ENCODE measurements around the gene GAPDH.
A peak's percentile ranks its signal among the peaks of the same experiment; 100 is the strongest.
"Not testable (repeated sequence)": the region's sequence is repeated elsewhere in the genome, so short reads cannot be mapped to it uniquely, and the experiment has no call there.

GAPDH gene

GRCh38 chr12:6534945-6535696 is 804 bp downstream of the GAPDH start:
- H3K27ac ChIP-seq: peak overlapping the region; percentile 75 to 100 (median 99)
- H3K4me2 ChIP-seq: peak overlapping the region; percentile 95 to 100 (median 99)
- peak in 9 of 11 experiments; percentile 51 to 92 (median 78); a peak in 16 of 22 replicates for TF ChIP-seq Cebpa-rat (IDR thresholded peaks at IDR 0.05)
- peak overlapping the region; percentile 93 to 100 (median 96) for H3K4me3 ChIP-seq
- H3K9ac ChIP-seq: peak overlapping the region; percentile 92 to 100 (median 99)
- H3K9me3 ChIP-seq (replicated peaks in 1 of 11): no peaks in the 10 kb centered on the region
- H3K27me3 ChIP-seq: no peaks in the 10 kb centered on the region
- H3K36me3 ChIP-seq: peaks cover 57 to 73% (median 61%) of the 10 kb centered on the region in 11 experiments
- H3K4me1 ChIP-seq: peaks cover 58 to 74% (median 69%) of the 10 kb centered on the region in 10 experiments
- peaks cover 56 to 74% (median 57%) of the 10 kb centered on the region in 11 experiments for H4K20me1 ChIP-seq

- H3K9me3 ChIP-seq (replicated peaks in 1 of 11): no peaks in the 10 kb centered on the region
- no peaks in the 10 kb centered on the region for H3K27me3 ChIP-seq
- H4K20me1 ChIP-seq: peaks cover 58 to 76% (median 61%) of the 10 kb centered on the region in 11 experiments
- peak overlapping the region; percentile 93 to 100 (median 96) for H3K4me3 ChIP-seq
- peaks cover 63 to 78% (median 72%) of the 10 kb centered on the region in 10 experiments for H3K4me1 ChIP-seq
- H3K4me2 ChIP-seq: peak overlapping the region; percentile 95 to 100 (median 99)
- peak overlapping the region; percentile 44 to 100 (median 99); a peak in 21 of 22 replicates for H3K27ac ChIP-seq
- H3K9ac ChIP-seq: peak overlapping the region; percentile 92 to 100 (median 99)
- TF ChIP-seq Cebpa-rat (IDR thresholded peaks at IDR 0.05): no peak
- H3K36me3 ChIP-seq: peaks cover 53 to 68% (median 56%) of the 10 kb centered on the region in 11 experiments
Measured at GRCh38 chr12:6535697-6535946, 1.3 kb downstream of the GAPDH start.

GRCh38 chr12:6535960-6536847 is 1.9 kb downstream of the GAPDH start:
- Histone ChIP-seq H3K9me3 (replicated peaks in 1 of 11) (no peaks in the 10 kb centered on the region), H3K4me1 (peaks cover 65 to 78% (median 73%) of the 10 kb centered on the region in 10 experiments), H3K4me3 (peak overlapping the region; percentile 93 to 100 (median 96)), H3K36me3 (peaks cover 48 to 64% (median 51%) of the 10 kb centered on the region in 11 experiments), H3K27me3 (no peaks in the 10 kb centered on the region), H4K20me1 (peaks cover 58 to 70% (median 63%) of the 10 kb centered on the region in 11 experiments), H3K9ac (peak overlapping the region; percentile 92 to 100 (median 99)), H3K4me2 (peak overlapping the region; percentile 95 to 100 (median 99)), H3K27ac (peak overlapping the region in 10 of 11 experiments; percentile 90 to 100 (median 99); a peak in 20 of 22 replicates)
- TF ChIP-seq Cebpa-rat (IDR thresholded peaks at IDR 0.05): no peak

- Histone ChIP-seq H3K27me3 (no peaks in the 10 kb centered on the region), H3K27ac (peak overlapping the region in 9 of 11 experiments; percentile 95 to 100 (median 99); a peak in 18 of 22 replicates), H3K9me3 (replicated peaks in 1 of 11) (no peaks in the 10 kb centered on the region), H4K20me1 (peaks cover 58 to 70% (median 63%) of the 10 kb centered on the region in 11 experiments), H3K9ac (peak overlapping the region; percentile 92 to 100 (median 99); a peak in 19 of 22 replicates), H3K4me3 (peak overlapping the region; percentile 93 to 100 (median 96)), H3K4me1 (peaks cover 65 to 78% (median 73%) of the 10 kb centered on the region in 10 experiments), H3K4me2 (peak overlapping the region; percentile 95 to 100 (median 99)), H3K36me3 (peaks cover 48 to 64% (median 53%) of the 10 kb centered on the region in 11 experiments)
- no peak for TF ChIP-seq Cebpa-rat (IDR thresholded peaks at IDR 0.05)
Measured at GRCh38 chr12:6536894-6537579, 2.7 kb downstream of the GAPDH start.

- not testable (repeated sequence) for H3K27me3 ChIP-seq; H3K9me3 ChIP-seq (replicated peaks in 1 of 11)
- H3K4me2 ChIP-seq: peak overlapping the region; percentile 95 to 100 (median 99)
- peaks cover 67 to 78% (median 73%) of the 10 kb centered on the region in 10 experiments for H3K4me1 ChIP-seq
- peak overlapping the region in 10 of 11 experiments; percentile 18 to 100 (median 99); a peak in 19 of 22 replicates for H3K27ac ChIP-seq
- H3K9ac ChIP-seq: peak overlapping the region in 10 of 11 experiments; percentile 93 to 100 (median 99); a peak in 20 of 22 replicates
- H3K36me3 ChIP-seq: peaks cover 52 to 68% (median 56%) of the 10 kb centered on the region in 11 experiments
- H4K20me1 ChIP-seq: peaks cover 58 to 70% (median 62%) of the 10 kb centered on the region in 11 experiments
- H3K4me3 ChIP-seq: peak overlapping the region; percentile 93 to 100 (median 96); a peak in 18 of 20 replicates
Measured at GRCh38 chr12:6537580-6538419, 3.5 kb downstream of the GAPDH start.

- TF ChIP-seq Cebpa-rat (IDR thresholded peaks at IDR 0.05): no peak
- Histone ChIP-seq H3K27ac (peak overlapping the region in 10 of 11 experiments; percentile 3 to 100 (median 99); a peak in 19 of 22 replicates), H3K4me3 (peak overlapping the region in 4 of 10 experiments; percentile 7 to 100 (median 24); a peak in 3 of 20 replicates), H4K20me1 (peaks cover 58 to 73% (median 62%) of the 10 kb centered on the region in 11 experiments), H3K4me2 (peak overlapping the region; percentile 37 to 100 (median 98)), H3K9me3 (replicated peaks in 1 of 11) (no peaks in the 10 kb centered on the region), H3K36me3 (peaks cover 56 to 75% (median 62%) of the 10 kb centered on the region in 11 experiments), H3K27me3 (no peaks in the 10 kb centered on the region), H3K9ac (peak overlapping the region in 10 of 11 experiments; percentile 8 to 100 (median 98); a peak in 19 of 22 replicates), H3K4me1 (peaks cover 70 to 76% (median 74%) of the 10 kb centered on the region in 10 experiments)
Measured at GRCh38 chr12:6538420-6539313, 4.3 kb downstream of the GAPDH start.

GRCh38 chr12:6539314-6539682 is 5.0 kb downstream of the GAPDH start:
- Histone ChIP-seq H3K27ac (peak overlapping the region in 5 of 11 experiments; percentile 65 to 100 (median 98); a peak in 6 of 22 replicates), H3K9ac (peak overlapping the region in 7 of 11 experiments; percentile 58 to 100 (median 99); a peak in 15 of 22 replicates), H3K4me1 (peaks cover 70 to 82% (median 74%) of the 10 kb centered on the region in 10 experiments), H3K4me3 (peak overlapping the region in 2 of 10 experiments; percentile 29 to 53; a peak in 1 of 20 replicates), H3K4me2 (peak overlapping the region; percentile 85 to 100 (median 96)), H4K20me1 (peaks cover 58 to 73% (median 62%) of the 10 kb centered on the region in 11 experiments), H3K36me3 (peaks cover 61 to 80% (median 67%) of the 10 kb centered on the region in 11 experiments), H3K9me3 (replicated peaks in 1 of 11) (no peaks in the 10 kb centered on the region), H3K27me3 (no peaks in the 10 kb centered on the region)
- no peak for TF ChIP-seq Cebpa-rat (IDR thresholded peaks at IDR 0.05)

All from BLaER1 treated with 17β-estradiol and CSF1 and Interleukin-3, amounts not matched to agents 10 nM and 100 nM (cell line).